NK-92 (cell line): ENCODE results near the gene SLC25A42.

ENCODE experiments used
- DNase-seq: peaks from one replicate; lab custom pipeline; 2025; ENCODE audit not compliant: unreplicated experiment; lab: John Stamatoyannopoulos, UW

SLC25A42 gene

GRCh38 chr19:19050731-19051130, 13.1 kb upstream of the SLC25A42 start:
- no peak for DNase-seq

- no peak for DNase-seq
Observed at GRCh38 chr19:19051478-19052213, 12.1 kb upstream of the SLC25A42 start.

GRCh38 chr19:19052921-19053320, 10.9 kb upstream of the SLC25A42 start:
- DNase-seq, result no peak

GRCh38 chr19:19053508-19054314, 10.1 kb upstream of the SLC25A42 start:
- DNase-seq, result no peak

GRCh38 chr19:19054315-19054938, 9.4 kb upstream of the SLC25A42 start:
- DNase-seq, result no peak

GRCh38 chr19:19054939-19055440, 8.8 kb upstream of the SLC25A42 start:
- no peak for DNase-seq

GRCh38 chr19:19055701-19056100, 8.1 kb upstream of the SLC25A42 start:
- DNase-seq, result no peak

GRCh38 chr19:19056636-19057275, 7.0 kb upstream of the SLC25A42 start:
- DNase-seq, result no peak

- DNase-seq, result no peak
Observed at GRCh38 chr19:19057317-19057716, 6.5 kb upstream of the SLC25A42 start.

GRCh38 chr19:19057720-19058119, 6.1 kb upstream of the SLC25A42 start:
- no peak for DNase-seq

GRCh38 chr19:19059018-19059836, 4.6 kb upstream of the SLC25A42 start:
- no peak for DNase-seq

GRCh38 chr19:19059837-19060611, 3.8 kb upstream of the SLC25A42 start:
- DNase-seq, result no peak

GRCh38 chr19:19061506-19061905, 2.3 kb upstream of the SLC25A42 start:
- no peak for DNase-seq

GRCh38 chr19:19062454-19063182, 1.2 kb upstream of the SLC25A42 start:
- no peak for DNase-seq

GRCh38 chr19:19064098-19064722, 416 bp downstream of the SLC25A42 start:
- no peak for DNase-seq

GRCh38 chr19:19064811-19065745, 1.3 kb downstream of the SLC25A42 start:
- DNase-seq, result no peak

GRCh38 chr19:19067276-19068072, 3.7 kb downstream of the SLC25A42 start:
- no peak for DNase-seq
